Right kidney (tissue), 1 donor: Measurements from ENCODE around the gene ASTN2.
"Not testable (repeated sequence)": the region's sequence is repeated elsewhere in the genome, so short reads cannot be mapped to it uniquely, and the experiment has no call there.

Experiments
- DNase-seq: peaks from one replicate; pipeline ENCODE4 v3.0.0-alpha.2; 2016

Gene ASTN2

DNA sequence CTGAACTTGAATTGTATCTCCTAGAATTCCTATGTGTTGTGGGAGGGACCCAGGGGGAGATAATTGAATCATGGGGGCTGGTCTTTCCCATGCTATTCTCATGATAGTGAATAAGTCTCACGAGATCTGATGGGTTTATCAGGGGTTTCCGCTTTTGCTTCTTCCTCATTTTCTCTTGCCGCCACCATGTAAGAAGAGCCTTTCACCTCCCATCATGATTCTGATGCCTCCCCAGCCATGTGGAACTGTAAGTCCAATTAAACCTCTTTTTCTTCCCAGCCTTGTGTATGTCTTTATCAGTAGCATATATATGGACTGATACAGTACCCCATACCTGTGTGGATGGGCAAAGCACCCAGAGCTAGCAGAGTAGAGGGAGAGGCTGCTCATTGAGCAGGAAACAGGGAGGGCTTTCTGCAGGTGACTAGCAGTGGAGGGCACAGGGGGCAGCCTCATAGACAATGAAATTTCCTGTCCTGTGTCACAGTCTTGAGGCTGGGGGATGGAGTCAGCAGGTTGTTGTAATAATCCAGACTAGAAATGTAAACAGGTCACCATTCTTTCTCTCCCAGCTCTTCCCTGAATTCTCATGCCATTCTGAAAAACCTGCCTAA, 496.9 kb downstream of the ASTN2 start:
- DNase-seq: not testable (repeated sequence)

DNA sequence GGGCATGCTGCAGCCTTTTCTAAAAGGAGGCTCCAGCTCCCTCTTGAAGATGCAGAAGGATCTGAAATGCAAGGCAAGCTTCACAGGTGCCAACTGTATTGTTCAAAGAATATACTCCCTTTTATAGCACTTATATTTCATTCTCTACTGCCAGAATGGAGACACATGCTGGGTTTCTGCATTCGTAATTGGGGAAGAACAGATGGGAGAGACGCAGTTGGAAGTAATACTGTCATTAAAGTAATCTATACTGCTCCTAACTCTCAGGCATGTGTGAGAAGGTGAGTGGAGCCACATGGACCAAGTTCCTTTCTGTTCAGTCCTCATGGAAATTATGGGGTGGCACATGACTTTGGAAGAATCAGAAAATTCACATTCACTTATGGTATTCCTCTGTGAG, 501.3 kb downstream of the ASTN2 start:
- DNase-seq: no peak

DNA sequence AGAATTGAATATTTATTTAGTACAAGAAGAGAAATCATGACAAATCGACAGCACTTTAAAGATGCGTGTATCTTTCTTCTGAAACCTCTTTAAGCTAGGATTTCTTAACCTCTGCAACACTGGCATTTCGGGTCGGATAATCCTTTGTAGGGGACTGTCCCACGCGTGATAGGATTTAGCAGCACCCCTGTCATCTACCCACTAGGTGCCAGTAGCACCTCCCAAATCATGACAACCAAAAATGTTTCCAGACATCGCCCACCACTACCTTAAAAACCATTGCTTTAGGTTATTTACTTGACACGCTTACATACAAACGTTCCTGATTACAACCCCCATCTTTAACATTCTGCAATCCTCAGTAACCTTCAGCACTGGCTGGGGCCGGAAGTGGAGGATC, 504.7 kb downstream of the ASTN2 start:
- no peak for DNase-seq

DNA sequence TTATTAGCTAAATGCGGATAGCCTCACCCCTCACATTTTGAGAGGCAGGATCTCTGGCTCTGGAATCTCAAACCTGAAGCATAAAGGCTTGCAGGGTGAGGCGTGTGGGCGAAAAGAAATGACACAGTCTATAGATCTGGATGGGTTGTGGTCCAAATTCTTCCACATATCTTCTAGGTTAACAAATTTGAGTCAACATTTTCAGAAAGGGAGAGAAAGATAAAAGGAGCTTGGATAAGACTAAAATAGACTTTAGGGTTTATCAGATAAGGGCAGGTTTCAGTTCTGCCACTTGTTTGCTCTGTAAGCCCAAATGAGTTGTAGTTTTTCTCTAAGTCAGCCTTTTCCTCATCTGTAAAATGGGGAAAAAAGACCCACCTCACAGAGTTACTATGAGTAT, 506.9 kb downstream of the ASTN2 start:
- DNase-seq: no peak

DNA sequence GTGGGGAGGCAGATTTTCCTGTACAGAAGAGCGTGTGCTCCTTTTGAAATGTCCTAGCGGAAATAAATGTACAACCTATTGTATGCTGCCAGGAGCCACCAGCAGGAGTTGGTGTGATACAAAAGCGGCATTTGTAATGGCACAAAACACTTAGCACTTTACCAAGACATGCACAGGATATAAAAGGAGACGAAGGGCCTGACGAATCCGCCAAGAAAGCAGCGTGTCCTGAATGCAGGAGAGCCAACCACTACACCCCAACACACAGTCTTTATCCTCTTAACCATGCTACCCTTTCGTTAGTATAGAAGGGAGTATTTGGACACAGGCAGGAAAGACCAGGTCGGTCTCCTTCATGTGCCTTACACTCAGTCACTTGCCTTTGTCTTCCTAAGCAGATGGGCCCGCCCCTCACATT, 509.7 kb downstream of the ASTN2 start:
- DNase-seq: no peak

DNA sequence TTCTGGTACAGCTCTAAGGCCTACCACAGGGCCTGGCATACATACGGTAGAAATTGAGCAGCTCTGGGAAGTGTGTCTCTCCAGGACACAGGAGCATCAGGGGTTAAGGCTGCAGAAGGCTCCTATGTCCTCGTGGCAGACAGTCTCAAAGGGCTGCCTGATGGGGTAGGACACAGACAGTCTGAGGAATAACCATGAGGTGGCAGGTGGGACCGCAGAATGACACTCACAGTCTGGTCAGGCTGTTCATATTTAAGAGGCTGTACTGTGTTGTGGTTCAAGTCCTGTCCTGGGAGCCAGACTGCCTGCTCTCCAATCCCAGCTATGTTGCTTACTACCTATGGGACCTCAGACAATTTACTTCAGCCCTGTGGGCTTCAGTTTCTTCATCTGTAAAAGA, 510.7 kb downstream of the ASTN2 start:
- DNase-seq: no peak

DNA sequence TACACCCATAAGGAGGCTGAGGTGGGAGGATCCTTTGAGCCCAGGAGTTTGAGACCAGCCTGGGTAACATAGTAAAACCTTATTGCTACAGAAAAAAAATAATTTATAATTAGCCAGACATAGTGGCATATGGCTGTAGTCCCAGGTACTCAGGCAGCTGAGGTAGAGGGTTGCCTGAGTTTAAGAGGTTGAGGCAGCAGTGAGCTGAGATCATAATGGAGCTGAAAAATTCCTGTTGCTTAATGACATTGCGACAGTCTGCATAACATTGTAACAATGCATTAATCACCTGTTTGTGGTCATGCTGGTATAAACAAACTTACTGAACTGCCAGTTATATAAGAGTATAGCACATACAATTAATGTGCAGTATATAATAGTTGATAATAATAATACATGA, 513.6 kb downstream of the ASTN2 start:
- no peak for DNase-seq

DNA sequence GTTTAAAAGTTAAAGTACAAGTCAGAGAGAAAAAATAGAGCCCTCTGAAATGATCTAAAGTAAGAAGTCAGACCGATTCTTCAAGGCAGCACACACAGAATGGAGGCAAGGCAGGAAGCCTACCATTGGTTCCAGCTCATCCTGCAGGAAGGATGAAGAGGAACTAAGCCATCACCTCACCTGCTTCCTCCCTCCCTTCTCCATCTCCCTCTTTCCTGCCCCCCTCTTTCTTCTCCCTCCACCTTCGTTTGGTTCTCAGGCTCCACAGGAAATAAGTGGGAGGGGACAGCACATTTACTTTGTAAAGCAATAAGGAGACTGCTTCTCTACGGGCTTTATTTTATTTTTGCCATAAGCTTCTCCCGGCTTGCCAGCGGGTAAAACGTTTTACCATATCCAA, 514.3 kb downstream of the ASTN2 start:
- DNase-seq: no peak

DNA sequence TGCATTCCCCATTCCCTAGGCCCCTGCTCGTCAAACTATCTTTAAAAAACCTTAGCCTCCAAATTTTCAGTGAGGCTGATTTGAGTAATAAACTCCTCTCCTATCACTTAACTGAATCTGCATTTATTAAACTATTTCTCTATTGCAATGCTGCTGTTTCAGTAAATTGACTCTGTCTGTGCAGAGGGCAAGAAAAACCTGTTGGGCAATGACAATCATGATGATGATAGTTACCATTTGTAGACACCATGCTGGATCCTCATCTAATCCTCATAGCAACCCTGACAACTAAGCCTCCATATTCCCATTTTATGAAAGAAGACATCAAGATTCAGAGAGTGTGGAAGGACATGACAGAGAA, 514.9 kb downstream of the ASTN2 start:
- DNase-seq: no peak

DNA sequence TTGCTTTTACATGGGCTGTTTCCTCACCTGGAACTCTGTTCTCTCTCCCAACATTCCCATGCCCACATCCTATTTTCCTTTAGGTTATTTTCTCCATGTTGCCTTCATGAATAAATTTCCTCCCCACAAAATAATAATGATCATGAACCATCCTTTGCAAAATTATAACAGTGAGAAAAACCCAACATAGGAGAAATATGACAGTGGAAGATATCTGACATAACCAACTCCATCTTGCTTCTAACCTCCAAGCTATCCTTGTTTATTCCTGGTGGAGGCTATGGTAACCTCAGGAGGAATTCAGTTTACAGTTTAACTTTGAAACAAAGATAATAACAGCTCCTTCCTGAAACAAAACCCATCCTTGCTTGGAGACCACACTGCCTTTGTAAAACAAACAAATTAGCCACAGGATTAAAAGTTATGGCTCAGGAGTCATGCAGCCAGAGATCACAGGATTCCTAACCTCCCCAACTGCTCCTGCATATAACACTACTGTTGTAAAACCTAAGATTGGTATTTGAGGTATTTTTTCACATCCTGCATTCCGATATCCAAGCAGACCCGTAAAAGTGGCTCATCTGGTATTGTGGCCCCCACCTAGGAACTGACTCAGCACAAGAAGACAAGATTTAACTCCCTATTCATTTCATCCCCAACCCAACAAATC, 515.4 kb downstream of the ASTN2 start:
- no peak for DNase-seq

DNA sequence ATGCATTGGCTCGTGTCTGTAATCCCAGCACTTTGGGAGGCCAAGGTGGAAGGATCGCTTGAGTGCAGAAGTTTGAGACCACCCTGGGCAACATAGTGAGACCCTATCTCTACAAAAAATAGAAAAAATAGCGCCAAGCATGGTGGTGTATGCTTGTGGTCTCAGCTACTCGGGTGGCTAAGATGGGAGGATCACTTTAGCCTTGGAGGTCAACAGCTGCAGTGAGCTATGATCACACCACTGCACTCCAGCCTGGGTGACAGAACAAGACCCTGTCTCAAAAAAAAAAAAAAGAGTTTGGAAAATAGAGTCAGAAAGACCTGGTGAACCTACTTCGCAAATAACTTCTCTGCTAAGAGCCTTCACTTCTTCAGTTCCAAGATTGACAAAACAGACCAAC, 516.7 kb downstream of the ASTN2 start:
- DNase-seq: not testable (repeated sequence)

DNA sequence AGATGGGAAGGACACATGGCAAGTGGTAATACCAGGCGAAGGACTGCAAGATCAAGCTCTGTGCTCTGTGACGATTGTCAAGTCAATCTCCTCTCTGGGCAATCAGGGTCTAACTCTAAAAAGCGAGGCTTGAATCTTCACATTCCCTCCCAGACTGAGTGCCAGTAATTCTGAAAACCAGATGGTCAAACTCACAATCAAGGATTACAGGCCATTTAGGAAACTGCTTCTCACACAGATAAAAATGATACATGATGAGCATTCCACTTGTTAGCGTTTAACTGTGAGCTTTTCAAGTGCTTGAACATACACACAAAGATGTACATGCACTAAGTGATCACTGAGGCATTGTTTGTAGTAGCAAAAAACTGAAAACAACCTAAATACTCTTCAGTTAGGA, 517.7 kb downstream of the ASTN2 start:
- no peak for DNase-seq

DNA sequence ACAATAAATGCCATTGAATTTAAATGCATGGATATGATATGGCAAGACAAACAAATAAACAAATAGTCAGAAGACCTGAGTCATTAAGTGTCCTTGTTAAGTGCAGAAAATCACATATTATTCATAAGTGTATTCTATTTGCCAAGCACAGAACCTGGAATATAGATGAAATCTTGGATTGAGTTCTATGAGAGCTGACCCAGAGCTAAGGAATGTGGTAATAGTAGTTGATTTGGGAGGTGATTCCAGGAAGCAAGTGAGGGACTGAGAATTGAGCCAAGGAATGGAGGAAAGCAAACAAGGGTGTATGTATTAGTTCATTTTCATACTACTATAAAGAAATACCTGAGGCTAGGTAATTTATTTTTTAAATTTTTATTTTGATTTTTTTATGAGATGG, 518.9 kb downstream of the ASTN2 start:
- no peak for DNase-seq

DNA sequence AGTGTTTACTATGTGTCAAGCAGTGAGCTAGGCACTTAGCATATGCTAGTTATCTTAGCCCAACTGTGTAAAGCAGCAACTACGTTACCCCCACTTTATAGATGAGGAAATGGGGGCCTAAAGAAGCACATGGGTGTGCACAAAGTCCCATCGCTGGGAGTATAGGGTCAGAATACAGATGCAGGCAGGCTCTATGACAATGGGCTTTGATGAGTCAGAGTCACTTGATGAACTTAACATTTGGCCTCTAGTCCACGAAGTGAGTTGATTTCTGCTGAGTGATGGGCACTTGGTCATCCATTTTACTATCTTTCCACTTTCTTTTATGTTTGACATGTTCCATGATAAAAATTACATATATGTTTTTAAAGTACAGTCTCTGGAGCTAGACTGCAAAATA, 523.4 kb downstream of the ASTN2 start:
- no peak for DNase-seq

DNA sequence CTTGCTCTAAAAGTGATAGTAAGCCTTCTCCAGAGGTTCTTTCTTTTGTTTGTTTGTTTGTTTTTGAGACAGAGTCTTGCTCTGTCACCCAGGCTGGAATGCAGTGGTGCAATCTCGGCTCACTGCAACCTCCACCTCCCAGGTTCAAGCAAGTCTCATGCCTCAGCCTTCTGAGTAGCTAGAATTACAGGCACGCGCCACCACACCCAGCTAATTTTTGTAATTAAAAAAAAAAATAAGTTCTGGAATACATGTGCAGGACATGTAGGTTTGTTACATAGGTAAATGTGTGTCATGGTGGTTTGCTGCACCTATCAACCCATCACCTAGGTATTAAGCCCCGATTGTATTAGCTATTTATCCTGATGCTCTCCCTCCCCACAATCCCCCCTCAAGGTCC, 526.4 kb downstream of the ASTN2 start:
- not testable (repeated sequence) for DNase-seq

DNA sequence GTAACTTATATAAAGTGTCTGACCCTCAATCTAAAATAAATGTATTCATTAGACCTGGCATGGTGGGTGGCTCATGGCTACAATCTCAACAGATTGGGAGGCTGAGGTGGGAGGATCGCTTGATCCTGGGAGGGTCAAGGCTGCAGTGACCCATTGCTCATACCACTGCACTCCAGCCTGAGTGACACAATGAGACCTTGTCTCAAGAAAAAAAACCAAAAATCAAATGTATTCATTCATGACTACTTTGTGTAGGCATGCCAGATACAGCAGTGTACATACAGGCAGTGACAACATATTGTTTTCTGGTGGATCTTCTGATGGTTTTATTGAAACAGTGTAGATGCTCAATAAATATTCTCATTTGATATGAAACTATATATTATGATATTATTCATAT, 526.8 kb downstream of the ASTN2 start:
- DNase-seq: no peak

DNA sequence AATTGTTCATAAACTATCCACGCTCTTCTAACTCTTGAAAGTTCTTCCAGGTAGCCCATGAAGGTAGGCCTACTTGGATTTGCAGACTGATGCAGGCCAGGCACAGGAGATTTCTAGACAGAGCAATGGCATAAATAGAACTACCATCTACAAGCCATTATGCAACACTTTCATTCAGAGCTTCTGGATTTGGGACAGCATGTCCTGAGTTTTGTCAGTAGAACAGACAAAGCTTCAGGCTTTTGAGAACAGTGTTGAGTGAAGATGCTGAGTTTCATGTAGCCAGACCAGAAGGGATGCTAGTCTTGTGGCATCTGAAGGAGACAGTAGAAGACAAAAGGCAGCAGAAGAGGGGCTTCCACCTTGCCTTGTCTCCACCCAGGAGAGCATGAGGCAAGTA, 531.2 kb downstream of the ASTN2 start:
- DNase-seq: no peak

DNA sequence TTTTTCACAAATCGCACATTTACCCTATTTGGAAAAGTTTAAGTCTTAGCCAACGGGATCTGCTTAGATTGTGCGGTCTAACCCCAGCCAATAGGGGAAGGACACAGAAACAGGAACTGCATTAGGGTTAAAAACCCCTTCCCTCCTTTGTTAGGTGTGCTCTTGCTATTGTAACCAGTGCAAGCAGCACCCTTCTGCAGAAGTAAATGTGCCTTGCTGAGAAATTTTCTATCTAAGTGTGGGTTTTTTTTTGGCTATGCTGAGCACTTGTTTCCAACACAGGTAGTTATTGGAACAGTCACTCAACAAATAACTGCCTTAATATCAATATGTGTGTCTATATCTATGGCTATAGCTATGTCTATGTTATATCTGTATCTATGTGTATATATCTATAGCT, 537.8 kb downstream of the ASTN2 start:
- DNase-seq: no peak

DNA sequence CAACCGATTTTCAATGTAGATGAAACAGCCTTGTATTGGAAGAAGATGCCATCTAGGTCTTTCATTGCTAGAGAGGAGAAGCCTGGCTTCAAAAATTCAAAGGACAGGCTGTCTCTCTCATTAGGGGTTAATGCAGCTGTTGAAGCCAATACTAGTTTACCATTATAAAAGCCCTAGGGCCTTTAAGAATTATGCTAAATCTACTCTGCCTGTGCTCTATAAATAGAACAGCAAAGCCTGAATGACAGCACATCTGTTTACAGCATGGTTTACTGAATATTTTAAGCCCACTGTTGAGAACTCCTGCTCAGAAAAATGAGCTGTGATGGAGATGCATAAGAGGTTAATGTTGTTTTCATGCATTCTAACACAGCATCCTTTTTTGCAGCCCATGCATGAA, 539.3 kb downstream of the ASTN2 start:
- no peak for DNase-seq

DNA sequence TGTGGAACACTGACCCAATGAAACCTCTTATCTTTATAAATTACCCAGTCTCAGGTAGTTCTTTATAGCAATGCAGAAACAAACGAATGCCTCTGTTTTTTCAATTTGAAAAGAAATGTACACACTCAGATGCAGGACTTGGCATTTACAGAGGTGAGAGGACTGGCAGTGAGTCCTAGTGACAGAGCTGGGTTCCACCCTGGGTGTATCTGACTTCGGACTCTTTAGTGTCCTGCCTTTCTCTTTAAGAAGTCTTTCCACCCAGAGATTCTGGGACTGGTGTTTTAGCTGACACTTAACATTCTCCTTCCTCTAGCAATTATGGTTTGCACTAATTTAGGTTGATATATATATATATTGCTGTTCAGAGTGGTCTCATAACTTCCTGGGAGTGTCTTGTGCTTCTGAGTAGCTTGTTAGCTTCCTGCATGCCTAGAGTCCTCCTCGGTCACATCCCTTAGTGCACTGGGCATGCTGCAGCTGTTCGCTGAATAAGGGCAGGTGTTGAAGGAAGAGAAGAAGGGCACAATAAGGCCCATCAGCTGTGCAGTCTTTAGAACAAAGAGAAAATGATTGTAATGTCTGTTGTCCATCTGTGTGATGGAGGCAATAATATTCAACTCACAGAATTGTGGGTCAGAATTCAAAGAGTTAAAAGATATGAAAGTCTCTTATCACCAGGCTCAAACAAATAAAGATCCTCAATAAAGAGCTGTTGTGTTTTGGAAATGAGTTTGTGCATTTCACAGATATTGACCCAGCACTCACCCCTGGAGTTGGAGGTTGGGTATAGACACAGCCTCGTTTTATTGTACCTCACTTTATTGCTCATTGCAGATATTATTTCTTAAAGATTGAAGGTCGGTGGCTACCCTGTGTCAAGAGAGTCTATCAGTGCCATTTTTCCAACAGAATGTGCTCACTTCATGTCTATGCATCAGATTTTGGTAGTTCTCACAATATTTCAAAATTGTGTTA, 540.6 kb downstream of the ASTN2 start:
- DNase-seq: no peak

DNA sequence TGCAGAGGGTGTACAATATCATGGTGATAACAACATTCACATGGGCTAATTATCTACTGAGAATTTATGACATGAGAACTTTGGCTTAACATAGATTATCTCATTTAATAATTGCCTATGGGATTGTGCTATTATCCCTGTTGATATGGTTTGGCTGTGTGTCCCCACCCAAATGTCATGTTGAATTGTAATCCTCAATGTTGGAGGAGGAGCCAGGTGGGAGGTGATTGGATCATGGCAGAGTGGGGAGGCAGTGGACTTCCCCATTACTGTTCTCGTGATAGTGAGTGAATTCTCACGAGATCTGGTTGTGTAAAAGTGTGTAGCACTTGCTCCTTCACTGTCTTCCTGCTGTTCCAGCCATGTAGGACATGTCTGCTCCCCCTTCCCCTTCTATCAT, 541.4 kb downstream of the ASTN2 start:
- no peak for DNase-seq

DNA sequence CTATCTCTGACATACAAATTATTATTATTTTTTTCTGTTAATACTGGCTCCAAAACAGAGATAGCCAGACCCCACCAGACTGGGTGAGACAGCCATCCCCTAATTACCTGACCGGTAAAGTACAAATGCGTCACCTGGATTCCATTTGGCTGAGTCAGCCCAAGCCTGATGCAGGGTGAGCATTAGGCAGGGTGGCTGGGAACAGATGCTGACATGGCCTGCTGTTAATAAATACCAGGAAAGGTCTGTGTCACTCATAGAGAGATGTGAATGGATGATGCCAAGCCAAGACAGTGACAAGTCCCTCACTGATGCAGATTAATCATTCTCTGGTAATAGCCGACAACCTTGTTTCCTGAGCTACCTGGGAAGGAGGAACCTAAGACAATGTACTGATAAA, 544.3 kb downstream of the ASTN2 start:
- DNase-seq: no peak

DNA sequence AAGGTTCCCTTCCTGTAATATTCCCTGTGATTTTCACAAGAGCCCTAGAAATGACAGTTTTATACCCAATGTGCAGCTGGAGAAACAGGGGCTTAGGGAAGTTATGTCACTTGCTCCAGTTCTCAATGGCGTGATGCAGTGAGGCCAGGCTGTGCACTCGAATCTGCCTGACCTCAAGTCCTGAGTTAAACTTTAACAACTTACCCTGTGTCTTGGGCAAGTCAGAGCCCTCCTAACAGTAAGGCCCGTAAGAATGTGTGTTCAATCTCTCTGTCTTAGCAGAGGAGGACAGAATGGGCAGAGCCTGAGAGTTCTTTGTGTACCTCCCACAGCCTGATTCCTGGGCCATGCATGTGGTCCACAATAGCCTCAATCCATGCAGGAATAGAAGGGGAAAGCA, 546.7 kb downstream of the ASTN2 start:
- DNase-seq: no peak

DNA sequence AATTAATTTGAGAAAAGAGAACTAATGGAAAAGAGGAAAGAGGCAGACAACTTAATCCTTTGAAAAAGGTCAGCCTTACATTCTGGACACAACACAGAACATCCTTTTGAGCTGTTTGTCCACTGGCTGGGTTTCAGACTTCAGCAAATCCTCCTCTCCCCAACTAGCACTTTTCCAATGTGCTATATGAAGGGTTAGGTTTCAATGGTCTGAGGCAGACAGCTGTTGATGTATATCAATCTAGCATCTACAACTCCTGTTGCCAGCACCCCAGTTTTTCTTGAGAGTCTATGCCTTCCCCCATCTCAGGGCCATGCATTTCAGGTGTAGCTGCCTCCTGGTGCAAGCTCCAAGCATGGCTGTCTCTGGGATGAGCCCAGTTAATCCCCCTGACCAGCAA, 553.5 kb downstream of the ASTN2 start:
- no peak for DNase-seq
